ENCODE measurements around the gene MRFAP1L1.

The MRFAP1L1 gene

GRCh38 chr4:6724421-6725111 is 14.9 kb upstream of the MRFAP1L1 start:
- Histone ChIP-seq H3K79me2 (ENCODE audit: low read length) (no peaks in the 10 kb centered on the region), H4K20me1 (ENCODE audit: insufficient read depth, low read length) (no peaks in the 10 kb centered on the region), H3K9me3 (ENCODE audit: insufficient read depth, low read length) (no peaks in the 10 kb centered on the region), H3K27ac (ENCODE audit: low read length) (no peak overlapping the region), H3K9ac (ENCODE audit: low read length) (no peak overlapping the region), H3K27me3 (ENCODE audit: low read depth, low read length) (no peaks in the 10 kb centered on the region), H3K4me3 (ENCODE audit: low read length) (no peak overlapping the region), H2AFZ (ENCODE audit: low read depth, low read length) (no peak overlapping the region), H3K4me2 (ENCODE audit: low read length) (no peak overlapping the region), H3K36me3 (replicated peaks; ENCODE audit: low read depth, low read length) (no peaks in the 10 kb centered on the region), H3K4me1 (ENCODE audit: low read length) (peaks cover 6% of the 10 kb centered on the region; the same call in 1 of the 2 replicates)
- TF ChIP-seq EZH2phosphoT487 (IDR thresholded peaks at IDR 0.05; ENCODE audit: low read depth), result no peak
- TF ChIP-seq, protein P1, sequence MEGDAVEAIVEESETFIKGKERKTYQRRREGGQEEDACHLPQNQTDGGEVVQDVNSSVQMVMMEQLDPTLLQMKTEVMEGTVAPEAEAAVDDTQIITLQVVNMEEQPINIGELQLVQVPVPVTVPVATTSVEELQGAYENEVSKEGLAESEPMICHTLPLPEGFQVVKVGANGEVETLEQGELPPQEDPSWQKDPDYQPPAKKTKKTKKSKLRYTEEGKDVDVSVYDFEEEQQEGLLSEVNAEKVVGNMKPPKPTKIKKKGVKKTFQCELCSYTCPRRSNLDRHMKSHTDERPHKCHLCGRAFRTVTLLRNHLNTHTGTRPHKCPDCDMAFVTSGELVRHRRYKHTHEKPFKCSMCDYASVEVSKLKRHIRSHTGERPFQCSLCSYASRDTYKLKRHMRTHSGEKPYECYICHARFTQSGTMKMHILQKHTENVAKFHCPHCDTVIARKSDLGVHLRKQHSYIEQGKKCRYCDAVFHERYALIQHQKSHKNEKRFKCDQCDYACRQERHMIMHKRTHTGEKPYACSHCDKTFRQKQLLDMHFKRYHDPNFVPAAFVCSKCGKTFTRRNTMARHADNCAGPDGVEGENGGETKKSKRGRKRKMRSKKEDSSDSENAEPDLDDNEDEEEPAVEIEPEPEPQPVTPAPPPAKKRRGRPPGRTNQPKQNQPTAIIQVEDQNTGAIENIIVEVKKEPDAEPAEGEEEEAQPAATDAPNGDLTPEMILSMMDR (IDR thresholded peaks at IDR 0.05; ENCODE audit: low read depth, low read length), result no peak

GRCh38 chr4:6723851-6724250 is 14.2 kb upstream of the MRFAP1L1 start:
- Histone ChIP-seq H4K20me1 (ENCODE audit: insufficient read depth, low read length) (no peaks in the 10 kb centered on the region), H3K36me3 (replicated peaks; ENCODE audit: low read depth, low read length) (no peaks in the 10 kb centered on the region), H3K9me3 (ENCODE audit: insufficient read depth, low read length) (no peaks in the 10 kb centered on the region), H3K79me2 (ENCODE audit: low read length) (no peaks in the 10 kb centered on the region), H3K4me2 (ENCODE audit: low read length) (no peak overlapping the region), H2AFZ (ENCODE audit: low read depth, low read length) (no peak overlapping the region), H3K4me3 (ENCODE audit: low read length) (no peak overlapping the region), H3K27me3 (ENCODE audit: low read depth, low read length) (no peaks in the 10 kb centered on the region), H3K4me1 (ENCODE audit: low read length) (peaks cover 6% of the 10 kb centered on the region; the same call in 1 of the 2 replicates), H3K9ac (ENCODE audit: low read length) (no peak overlapping the region), H3K27ac (ENCODE audit: low read length) (no peak overlapping the region)
- TF ChIP-seq, protein P1 (IDR thresholded peaks at IDR 0.05; ENCODE audit: low read depth, low read length), result no peak
- no peak for TF ChIP-seq EZH2phosphoT487 (IDR thresholded peaks at IDR 0.05; ENCODE audit: low read depth)

- H3K4me2 ChIP-seq (ENCODE audit: low read length), result no peak overlapping the region
- H3K27ac ChIP-seq (ENCODE audit: low read length), result no peak overlapping the region
- peaks cover 4% of the 10 kb centered on the region; the same call in 1 of the 2 replicates for H3K79me2 ChIP-seq (ENCODE audit: low read length)
- H3K9ac ChIP-seq (ENCODE audit: low read length), result no peak overlapping the region
- peaks cover 6% of the 10 kb centered on the region; the same call in 1 of the 2 replicates for H3K4me1 ChIP-seq (ENCODE audit: low read length)
- no peak overlapping the region for H3K4me3 ChIP-seq (ENCODE audit: low read length)
- H2AFZ ChIP-seq (ENCODE audit: low read depth, low read length), result no peak overlapping the region
- H3K36me3 ChIP-seq (replicated peaks; ENCODE audit: low read depth, low read length), result no peaks in the 10 kb centered on the region
- H3K27me3 ChIP-seq (ENCODE audit: low read depth, low read length), result no peaks in the 10 kb centered on the region
- TF ChIP-seq, protein P1 (IDR thresholded peaks at IDR 0.05; ENCODE audit: low read depth, low read length), result no peak
- TF ChIP-seq EZH2phosphoT487 (IDR thresholded peaks at IDR 0.05; ENCODE audit: low read depth), result no peak
- no peaks in the 10 kb centered on the region for H3K9me3 ChIP-seq (ENCODE audit: insufficient read depth, low read length)
- no peaks in the 10 kb centered on the region for H4K20me1 ChIP-seq (ENCODE audit: insufficient read depth, low read length)
Observed at GRCh38 chr4:6722891-6723290, 13.2 kb upstream of the MRFAP1L1 start.

GRCh38 chr4:6721121-6721520 is 11.5 kb upstream of the MRFAP1L1 start:
- 0 out of 2 replicates have a peak, but pooled peaks cover 5% of the 10 kb centered on the region for H4K20me1 ChIP-seq (ENCODE audit: insufficient read depth, low read length)
- H3K36me3 ChIP-seq (replicated peaks; ENCODE audit: low read depth, low read length), result no peaks in the 10 kb centered on the region
- TF ChIP-seq, protein P1 (IDR thresholded peaks at IDR 0.05; ENCODE audit: low read depth, low read length), result no peak
- TF ChIP-seq EZH2phosphoT487 (IDR thresholded peaks at IDR 0.05; ENCODE audit: low read depth), result no peak
- peaks cover 15% of the 10 kb centered on the region for H3K4me1 ChIP-seq (ENCODE audit: low read length)
- no peak overlapping the region for H2AFZ ChIP-seq (ENCODE audit: low read depth, low read length)
- no peak overlapping the region for H3K9ac ChIP-seq (ENCODE audit: low read length)
- no peak overlapping the region for H3K4me2 ChIP-seq (ENCODE audit: low read length)
- no peaks in the 10 kb centered on the region for H3K27me3 ChIP-seq (ENCODE audit: low read depth, low read length)
- no peak overlapping the region for H3K27ac ChIP-seq (ENCODE audit: low read length)
- no peak overlapping the region for H3K4me3 ChIP-seq (ENCODE audit: low read length)
- H3K79me2 ChIP-seq (ENCODE audit: low read length), result peaks cover 21% of the 10 kb centered on the region
- no peaks in the 10 kb centered on the region for H3K9me3 ChIP-seq (ENCODE audit: insufficient read depth, low read length)

All from OCI-LY3 (cell line).